ENCODE measurements around the gene COL6A1. TPM values are rescaled to one million over a fixed set of nuclear protein-coding genes. Genes with fewer than 3 reads are reported as not detected.

Gene COL6A1
- total RNA-seq, 1 donor from 2014 or later, result 270 TPM

GRCh38 chr21:46014828-46015227 is 33.3 kb downstream of the COL6A1 start:
- H3K4me3 ChIP-seq (ENCODE audit: low read length in 3 of 3), result no peak overlapping the region
- H3K4me1 ChIP-seq (ENCODE audit: control insufficient read depth in 3 of 3, insufficient read depth in 3 of 3, low read length in 3 of 3), result no peaks in the 10 kb centered on the region

GRCh38 chr21:46017148-46017547 is 35.6 kb downstream of the COL6A1 start:
- no peak overlapping the region for H3K4me3 ChIP-seq (ENCODE audit: low read length in 3 of 3)
- no peaks in the 10 kb centered on the region for H3K9me3 ChIP-seq (ENCODE audit: control insufficient read depth in 3 of 3, low read length in 3 of 3)
- no peak overlapping the region for H3K9ac ChIP-seq (ENCODE audit: low read depth in 1 of 3, low read length in 3 of 3)
- peaks cover 3 to 7% (median 4%) of the 10 kb centered on the region in 3 donors for H3K27me3 ChIP-seq (ENCODE audit: control insufficient read depth in 3 of 3, insufficient read depth in 3 of 3, low read length in 3 of 3)
- no peaks in the 10 kb centered on the region for H3K36me3 ChIP-seq (ENCODE audit: control insufficient read depth in 3 of 3, insufficient read depth in 3 of 3, low read length in 3 of 3)
- no peak overlapping the region for H3K27ac ChIP-seq (ENCODE audit: low read depth, low read length)
- peaks cover 0 to 2% (median 0%) of the 10 kb centered on the region in 3 donors for H3K4me1 ChIP-seq (ENCODE audit: control insufficient read depth in 3 of 3, insufficient read depth in 3 of 3, low read length in 3 of 3)

More at GRCh38 chr21:46014828-46015227, 33.3 kb downstream of the COL6A1 start:
- H3K27me3 ChIP-seq (ENCODE audit: control insufficient read depth in 3 of 3, insufficient read depth in 3 of 3, low read length in 3 of 3), result peaks cover 0 to 4% (median under 1%) of the 10 kb centered on the region in 3 donors
- H3K9me3 ChIP-seq (ENCODE audit: control insufficient read depth in 3 of 3, low read length in 3 of 3), result no peaks in the 10 kb centered on the region
- H3K36me3 ChIP-seq (ENCODE audit: control insufficient read depth in 3 of 3, insufficient read depth in 3 of 3, low read length in 3 of 3), result no peaks in the 10 kb centered on the region
- H3K27ac ChIP-seq (ENCODE audit: low read depth, low read length), result no peak overlapping the region
- no peak overlapping the region for H3K9ac ChIP-seq (ENCODE audit: low read depth in 1 of 3, low read length in 3 of 3)

GRCh38 chr21:46017695-46018094 is 36.1 kb downstream of the COL6A1 start:
- H3K4me3 ChIP-seq (ENCODE audit: low read length in 3 of 3), result no peak overlapping the region
- H3K9me3 ChIP-seq (ENCODE audit: control insufficient read depth in 3 of 3, low read length in 3 of 3), result no peaks in the 10 kb centered on the region
- H3K27ac ChIP-seq (ENCODE audit: low read depth, low read length), result no peak overlapping the region
- no peak overlapping the region for H3K9ac ChIP-seq (ENCODE audit: low read depth in 1 of 3, low read length in 3 of 3)
- H3K4me1 ChIP-seq (ENCODE audit: control insufficient read depth in 3 of 3, insufficient read depth in 3 of 3, low read length in 3 of 3), result peaks cover 0 to 2% (median 0%) of the 10 kb centered on the region in 3 donors
- H3K36me3 ChIP-seq (ENCODE audit: control insufficient read depth in 3 of 3, insufficient read depth in 3 of 3, low read length in 3 of 3), result no peaks in the 10 kb centered on the region
- H3K27me3 ChIP-seq (ENCODE audit: control insufficient read depth in 3 of 3, insufficient read depth in 3 of 3, low read length in 3 of 3), result peaks cover 6 to 7% (median 6%) of the 10 kb centered on the region in 3 donors

GRCh38 chr21:46018615-46019014 is 37.0 kb downstream of the COL6A1 start:
- H3K9me3 ChIP-seq (ENCODE audit: control insufficient read depth in 3 of 3, low read length in 3 of 3), result no peaks in the 10 kb centered on the region
- H3K36me3 ChIP-seq (ENCODE audit: control insufficient read depth in 3 of 3, insufficient read depth in 3 of 3, low read length in 3 of 3), result no peaks in the 10 kb centered on the region
- H3K27me3 ChIP-seq (ENCODE audit: control insufficient read depth in 3 of 3, insufficient read depth in 3 of 3, low read length in 3 of 3), result peaks cover 6 to 10% (median 7%) of the 10 kb centered on the region in 3 donors
- no peak overlapping the region for H3K27ac ChIP-seq (ENCODE audit: low read depth, low read length)
- no peak overlapping the region for H3K9ac ChIP-seq (ENCODE audit: low read depth in 1 of 3, low read length in 3 of 3)
- H3K4me3 ChIP-seq (ENCODE audit: low read length in 3 of 3), result no peak overlapping the region
- H3K4me1 ChIP-seq (ENCODE audit: control insufficient read depth in 3 of 3, insufficient read depth in 3 of 3, low read length in 3 of 3), result peaks cover 0 to 2% (median 0%) of the 10 kb centered on the region in 3 donors

- no peak overlapping the region for H3K27ac ChIP-seq (ENCODE audit: low read depth, low read length)
- H3K36me3 ChIP-seq (ENCODE audit: control insufficient read depth in 3 of 3, insufficient read depth in 3 of 3, low read length in 3 of 3), result no peaks in the 10 kb centered on the region
- H3K9me3 ChIP-seq (ENCODE audit: control insufficient read depth in 3 of 3, low read length in 3 of 3), result no peaks in the 10 kb centered on the region
- H3K4me3 ChIP-seq (ENCODE audit: low read length in 3 of 3), result no peak overlapping the region
- peaks cover 0 to 2% (median 0%) of the 10 kb centered on the region in 3 donors for H3K4me1 ChIP-seq (ENCODE audit: control insufficient read depth in 3 of 3, insufficient read depth in 3 of 3, low read length in 3 of 3)
- peaks cover 6 to 10% (median 7%) of the 10 kb centered on the region in 3 donors for H3K27me3 ChIP-seq (ENCODE audit: control insufficient read depth in 3 of 3, insufficient read depth in 3 of 3, low read length in 3 of 3)
- H3K9ac ChIP-seq (ENCODE audit: low read depth in 1 of 3, low read length in 3 of 3), result no peak overlapping the region
These were observed 39.0 kb downstream of the COL6A1 start for GRCh38 chr21:46020581-46020980.

- H3K27ac ChIP-seq (ENCODE audit: low read depth, low read length), result peak overlapping the region; percentile 36
- no peak overlapping the region for H3K9ac ChIP-seq (ENCODE audit: low read depth in 1 of 3, low read length in 3 of 3)
- H3K27me3 ChIP-seq (ENCODE audit: control insufficient read depth in 3 of 3, insufficient read depth in 3 of 3, low read length in 3 of 3), result peaks cover 6 to 10% (median 7%) of the 10 kb centered on the region in 3 donors
- no peaks in the 10 kb centered on the region for H3K36me3 ChIP-seq (ENCODE audit: control insufficient read depth in 3 of 3, insufficient read depth in 3 of 3, low read length in 3 of 3)
- H3K9me3 ChIP-seq (ENCODE audit: control insufficient read depth in 3 of 3, low read length in 3 of 3), result no peaks in the 10 kb centered on the region
- peaks cover 0 to 2% (median 0%) of the 10 kb centered on the region in 3 donors for H3K4me1 ChIP-seq (ENCODE audit: control insufficient read depth in 3 of 3, insufficient read depth in 3 of 3, low read length in 3 of 3)
- no peak overlapping the region for H3K4me3 ChIP-seq (ENCODE audit: low read length in 3 of 3)
These were observed 39.8 kb downstream of the COL6A1 start for GRCh38 chr21:46021398-46021797.

- peaks cover 0 to 2% (median 0%) of the 10 kb centered on the region in 3 donors for H3K4me1 ChIP-seq (ENCODE audit: control insufficient read depth in 3 of 3, insufficient read depth in 3 of 3, low read length in 3 of 3)
- H3K9ac ChIP-seq (ENCODE audit: low read depth in 1 of 3, low read length in 3 of 3), result no peak overlapping the region
- no peaks in the 10 kb centered on the region for H3K36me3 ChIP-seq (ENCODE audit: control insufficient read depth in 3 of 3, insufficient read depth in 3 of 3, low read length in 3 of 3)
- peak overlapping the region; percentile 36 for H3K27ac ChIP-seq (ENCODE audit: low read depth, low read length)
- peaks cover 6 to 10% (median 7%) of the 10 kb centered on the region in 3 donors for H3K27me3 ChIP-seq (ENCODE audit: control insufficient read depth in 3 of 3, insufficient read depth in 3 of 3, low read length in 3 of 3)
- H3K4me3 ChIP-seq (ENCODE audit: low read length in 3 of 3), result peak overlapping the region in 1 of 3 donors; percentile 29
- no peaks in the 10 kb centered on the region for H3K9me3 ChIP-seq (ENCODE audit: control insufficient read depth in 3 of 3, low read length in 3 of 3)
These were observed 40.5 kb downstream of the COL6A1 start for GRCh38 chr21:46021978-46022544.

- no peaks in the 10 kb centered on the region for H3K9me3 ChIP-seq (ENCODE audit: control insufficient read depth in 3 of 3, low read length in 3 of 3)
- peaks cover 0 to 2% (median 0%) of the 10 kb centered on the region in 3 donors for H3K4me1 ChIP-seq (ENCODE audit: control insufficient read depth in 3 of 3, insufficient read depth in 3 of 3, low read length in 3 of 3)
- no peaks in the 10 kb centered on the region for H3K36me3 ChIP-seq (ENCODE audit: control insufficient read depth in 3 of 3, insufficient read depth in 3 of 3, low read length in 3 of 3)
- no peak overlapping the region for H3K9ac ChIP-seq (ENCODE audit: low read depth in 1 of 3, low read length in 3 of 3)
- H3K27me3 ChIP-seq (ENCODE audit: control insufficient read depth in 3 of 3, insufficient read depth in 3 of 3, low read length in 3 of 3), result peaks cover 6 to 8% (median 7%) of the 10 kb centered on the region in 3 donors
- H3K4me3 ChIP-seq (ENCODE audit: low read length in 3 of 3), result no peak overlapping the region
- no peak overlapping the region for H3K27ac ChIP-seq (ENCODE audit: low read depth, low read length)
These were observed 41.3 kb downstream of the COL6A1 start for GRCh38 chr21:46022551-46023525.

GRCh38 chr21:46023555-46023954 is 42.0 kb downstream of the COL6A1 start:
- Histone ChIP-seq H3K36me3 (ENCODE audit: control insufficient read depth in 3 of 3, insufficient read depth in 3 of 3, low read length in 3 of 3) (no peaks in the 10 kb centered on the region), H3K4me1 (ENCODE audit: control insufficient read depth in 3 of 3, insufficient read depth in 3 of 3, low read length in 3 of 3) (peaks cover 0 to 2% (median 0%) of the 10 kb centered on the region in 3 donors), H3K9ac (ENCODE audit: low read depth in 1 of 3, low read length in 3 of 3) (no peak overlapping the region), H3K27me3 (ENCODE audit: control insufficient read depth in 3 of 3, insufficient read depth in 3 of 3, low read length in 3 of 3) (peaks cover 6 to 7% (median 6%) of the 10 kb centered on the region in 3 donors), H3K9me3 (ENCODE audit: control insufficient read depth in 3 of 3, low read length in 3 of 3) (no peaks in the 10 kb centered on the region), H3K27ac (ENCODE audit: low read depth, low read length) (no peak overlapping the region), H3K4me3 (ENCODE audit: low read length in 3 of 3) (no peak overlapping the region)

GRCh38 chr21:46024141-46024540 is 42.6 kb downstream of the COL6A1 start:
- Histone ChIP-seq H3K4me1 (ENCODE audit: control insufficient read depth in 3 of 3, insufficient read depth in 3 of 3, low read length in 3 of 3) (peaks cover 0 to 2% (median 0%) of the 10 kb centered on the region in 3 donors), H3K27me3 (ENCODE audit: control insufficient read depth in 3 of 3, insufficient read depth in 3 of 3, low read length in 3 of 3) (peaks cover 6 to 7% (median 6%) of the 10 kb centered on the region in 3 donors), H3K9ac (ENCODE audit: low read depth in 1 of 3, low read length in 3 of 3) (no peak overlapping the region), H3K4me3 (ENCODE audit: low read length in 3 of 3) (no peak overlapping the region), H3K27ac (ENCODE audit: low read depth, low read length) (no peak overlapping the region), H3K36me3 (ENCODE audit: control insufficient read depth in 3 of 3, insufficient read depth in 3 of 3, low read length in 3 of 3) (no peaks in the 10 kb centered on the region), H3K9me3 (ENCODE audit: control insufficient read depth in 3 of 3, low read length in 3 of 3) (no peaks in the 10 kb centered on the region)

Measured in skeletal muscle tissue (tissue), 4 donors.